HS-27A (cell line): Measurements from ENCODE around the gene RAG2.
"Not testable (repeated sequence)": the region's sequence is repeated elsewhere in the genome, so short reads cannot be mapped to it uniquely, and the experiment has no call there.

Source experiments
- DNase-seq: peaks from one replicate; pipeline ENCODE4 v3.0.0-alpha.2; 2012; ENCODE audit warnings: low read depth, missing footprints

The RAG2 gene

GRCh38 chr11:36600180-36600579, 2.1 kb upstream of the RAG2 start:
- no peak for DNase-seq

- no peak for DNase-seq
Observed at GRCh38 chr11:36596880-36597279, 1.2 kb downstream of the RAG2 start.

DNA sequence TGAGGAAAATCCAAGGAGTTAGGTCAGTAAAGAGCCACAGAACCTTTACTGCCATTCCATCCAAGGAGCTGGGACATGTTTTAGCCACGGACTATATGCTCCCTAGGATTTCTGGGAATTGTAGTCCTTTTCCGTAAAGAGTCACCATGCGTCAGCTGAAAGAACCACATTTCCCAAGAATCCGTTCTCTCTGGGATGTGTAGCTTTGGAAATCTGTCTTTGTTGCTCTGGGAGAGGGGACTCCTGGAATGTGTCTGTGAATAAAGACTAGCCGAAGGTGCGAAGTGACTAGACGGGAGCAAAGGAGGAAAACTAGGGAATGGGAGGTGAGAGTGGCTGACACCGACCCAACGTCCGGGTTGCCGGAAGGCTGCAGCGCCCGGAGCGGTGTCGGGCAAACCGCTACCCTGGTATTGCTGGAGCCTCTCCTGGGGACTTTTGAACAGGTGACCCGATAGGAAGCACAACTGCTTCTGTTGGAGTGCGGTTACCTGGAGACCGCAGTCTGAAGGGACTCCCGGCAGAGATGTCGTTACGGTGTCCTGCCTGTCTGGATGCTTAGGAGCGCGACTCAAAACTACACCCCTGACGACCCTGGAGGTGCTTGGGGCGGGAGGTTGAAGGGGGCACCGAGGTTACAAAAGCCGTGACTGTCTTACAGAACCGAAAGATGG, 3.6 kb downstream of the RAG2 start, which contains the start of gene IFTAP:
TSS of gene IFTAP (plus strand) at position 187 of the 674 bp plus-strand sequence. CDS start 15,602 bp downstream, outside the sequence.
- DNase-seq: peak; percentile 78

DNA sequence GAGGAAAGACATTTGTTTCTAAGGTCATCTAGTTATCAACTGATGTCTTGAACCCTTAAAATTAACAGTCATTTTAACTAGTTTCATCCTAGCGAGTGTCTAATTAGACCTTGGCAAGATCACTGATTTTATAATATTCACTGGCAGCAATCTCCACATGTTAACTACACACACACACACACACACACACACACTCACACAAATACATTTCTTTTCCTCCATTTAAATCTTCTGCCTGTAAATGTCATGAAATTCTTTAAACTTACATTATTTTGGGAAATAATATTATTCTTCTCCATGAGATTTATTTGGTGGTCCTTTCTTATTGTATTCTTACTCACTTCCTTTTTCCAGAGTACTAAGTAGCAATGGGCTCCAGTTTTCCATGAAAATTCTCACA, 6.6 kb downstream of the RAG2 start:
- no peak for DNase-seq

DNA sequence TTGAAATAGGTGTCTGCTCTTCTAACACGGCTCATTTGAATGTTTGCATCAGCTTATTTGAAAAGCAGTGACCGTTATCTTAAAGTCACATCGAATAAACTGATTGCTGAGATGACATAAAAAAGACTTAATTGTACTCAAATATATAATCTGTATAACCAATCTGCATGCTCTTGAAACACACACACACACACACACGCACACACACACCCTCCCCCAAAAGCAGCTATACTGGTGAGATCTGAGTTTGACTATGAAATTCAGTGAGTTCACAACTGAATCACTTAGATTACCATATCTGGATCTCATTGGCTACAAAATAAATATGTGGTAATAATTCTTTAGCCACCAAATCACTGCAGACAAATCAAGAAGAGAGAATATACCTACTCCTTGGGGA, 7.5 kb downstream of the RAG2 start:
- DNase-seq: no peak

GRCh38 chr11:36588099-36588498, 9.9 kb downstream of the RAG2 start:
- no peak for DNase-seq

DNA sequence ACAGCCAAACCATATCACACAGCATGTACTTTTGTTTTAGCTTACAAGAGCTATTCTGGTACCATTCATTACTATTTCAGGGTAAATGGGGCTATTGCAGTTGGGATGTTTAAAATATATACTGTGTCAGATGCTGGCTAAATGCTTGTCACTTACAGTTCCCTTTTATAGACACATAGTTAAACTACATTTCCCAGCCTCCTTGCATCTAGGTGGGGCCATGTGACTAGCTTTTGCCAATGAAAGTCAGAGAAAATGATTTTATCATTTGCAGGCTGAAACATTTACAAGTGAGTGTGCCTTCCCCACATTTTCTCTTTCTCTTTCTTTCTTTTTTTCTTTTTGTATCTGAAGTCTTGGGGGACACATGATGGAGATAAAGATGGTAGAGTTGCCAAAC, 11.5 kb downstream of the RAG2 start:
- no peak for DNase-seq

- DNase-seq: no peak
Observed at GRCh38 chr11:36583667-36584066, 14.4 kb downstream of the RAG2 start.

GRCh38 chr11:36581536-36581935, 16.5 kb downstream of the RAG2 start:
- no peak for DNase-seq

DNA sequence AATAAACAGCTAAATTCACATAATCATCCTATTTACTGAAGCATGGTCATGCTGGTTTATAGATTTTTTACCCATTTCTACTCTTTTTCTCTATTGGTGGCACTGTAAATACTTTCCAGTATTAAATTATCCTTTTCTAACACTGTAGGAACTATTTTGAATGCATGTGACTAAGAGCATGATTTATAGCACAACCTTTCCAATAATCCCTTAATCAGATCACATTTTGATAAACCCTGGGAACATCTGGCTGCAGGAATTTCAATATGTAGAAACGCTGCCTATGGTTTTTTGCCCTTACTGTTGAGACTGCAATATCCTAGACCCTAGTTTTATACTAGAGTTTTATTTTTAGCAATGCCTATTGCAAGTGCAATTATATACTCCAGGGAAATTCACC, 19.6 kb downstream of the RAG2 start:
- DNase-seq: no peak

- peak; percentile 57 for DNase-seq
Observed at GRCh38 chr11:36577859-36578258, 20.2 kb downstream of the RAG2 start.

DNA sequence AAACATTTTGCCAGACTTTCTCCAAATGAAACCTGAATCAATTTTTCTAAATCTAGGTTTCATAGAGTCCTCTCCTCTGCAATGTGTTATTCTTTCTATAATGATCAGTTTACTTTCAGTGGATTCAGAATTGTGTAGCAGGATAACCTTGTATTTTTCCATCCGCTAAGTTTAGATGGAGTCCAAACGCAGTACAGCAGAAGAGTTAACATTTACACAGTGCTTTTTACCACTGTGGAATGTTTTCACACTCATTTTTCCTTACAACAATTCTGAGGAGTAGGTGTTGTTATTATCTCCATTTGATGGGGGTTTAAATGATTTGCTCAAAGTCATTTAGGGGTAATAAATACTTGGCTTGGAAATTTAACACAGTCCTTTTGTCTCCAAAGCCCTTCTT, 20.7 kb downstream of the RAG2 start:
- DNase-seq: no peak

GRCh38 chr11:36574486-36574885, 23.6 kb downstream of the RAG2 start:
- no peak for DNase-seq

GRCh38 chr11:36569095-36569494, 28.9 kb downstream of the RAG2 start:
- no peak for DNase-seq

DNA sequence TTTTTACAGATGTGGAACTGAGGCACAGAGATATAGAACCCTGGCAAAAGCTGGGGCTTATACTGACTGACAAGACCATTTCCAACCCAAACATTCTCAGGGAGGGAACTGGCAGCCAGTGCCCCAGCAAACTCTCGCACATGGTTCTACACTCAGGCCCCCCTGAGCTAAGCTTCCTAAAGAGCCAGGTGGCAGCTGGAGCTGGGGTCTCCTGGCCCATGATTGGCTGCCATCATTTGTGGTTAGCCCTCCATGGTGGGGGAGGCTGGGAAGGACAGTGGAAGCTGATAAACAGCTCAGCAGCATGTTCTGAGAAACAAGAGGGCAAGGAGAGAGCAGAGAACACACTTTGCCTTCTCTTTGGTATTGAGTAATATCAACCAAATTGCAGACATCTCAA, 30.3 kb downstream of the RAG2 start, which contains the start of gene RAG1:
TSS of gene RAG1 (plus strand) at position 314 of the 400 bp plus-strand sequence. CDS start 5,298 bp downstream, outside the sequence.
- no peak for DNase-seq

DNA sequence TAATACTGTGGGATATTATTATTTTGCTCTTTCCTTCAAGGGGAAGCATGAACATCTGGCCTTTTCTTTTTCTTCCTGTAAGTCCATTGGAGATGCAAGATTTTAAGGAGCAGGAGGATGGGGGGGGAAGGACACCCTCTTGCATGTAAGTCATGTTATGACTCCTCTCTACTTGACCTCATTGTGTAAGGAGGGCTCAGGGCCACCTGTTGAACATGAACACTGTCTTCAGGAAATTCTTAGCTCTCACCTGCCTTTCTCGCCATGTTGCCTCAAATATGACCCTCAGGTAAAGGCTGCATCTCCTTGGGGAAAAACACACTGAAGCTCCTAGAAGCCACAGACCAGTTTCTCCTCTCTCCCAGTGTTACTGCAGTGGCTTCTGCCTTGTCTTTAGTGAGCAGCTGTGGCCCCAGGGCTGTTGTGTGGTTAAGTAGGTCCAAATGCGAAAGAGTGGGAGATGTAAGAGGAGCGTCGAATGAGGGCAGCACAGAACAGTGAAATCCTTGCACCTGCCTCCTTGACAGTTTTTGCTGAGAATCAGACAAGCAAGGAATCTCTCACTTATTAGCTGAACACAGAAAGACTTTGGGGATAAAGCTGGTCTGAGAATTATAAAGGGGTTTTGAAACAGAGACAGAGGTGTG, 31.5 kb downstream of the RAG2 start:
- no peak for DNase-seq

DNA sequence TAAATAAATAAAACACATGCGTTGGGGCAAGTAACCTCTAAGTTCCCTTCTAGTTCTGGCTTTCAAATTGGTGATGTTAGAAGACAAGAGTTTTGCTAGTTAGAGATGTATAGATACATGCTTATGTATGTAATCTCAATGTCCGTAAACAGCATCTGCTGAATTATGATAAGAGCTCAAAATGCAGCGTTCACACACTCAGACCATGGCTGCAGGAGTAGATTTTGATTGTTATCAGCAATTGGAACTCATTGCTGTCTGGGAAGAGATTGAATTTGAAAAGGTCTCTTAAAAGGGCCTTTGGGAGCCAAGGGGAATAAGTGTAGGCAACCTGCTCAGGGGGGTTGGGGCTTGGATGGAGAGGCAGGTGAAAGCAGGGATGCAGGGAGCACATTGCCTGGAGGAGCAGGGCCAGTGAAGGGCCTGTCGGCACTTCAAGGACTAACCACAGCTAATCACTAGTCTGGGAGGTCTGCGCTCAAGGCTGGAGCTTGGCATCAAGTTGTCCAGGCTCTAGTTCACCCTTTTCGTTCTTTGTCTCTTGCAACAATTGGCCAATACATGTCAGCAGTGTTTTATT, 32.9 kb downstream of the RAG2 start:
- DNase-seq: no peak

DNA sequence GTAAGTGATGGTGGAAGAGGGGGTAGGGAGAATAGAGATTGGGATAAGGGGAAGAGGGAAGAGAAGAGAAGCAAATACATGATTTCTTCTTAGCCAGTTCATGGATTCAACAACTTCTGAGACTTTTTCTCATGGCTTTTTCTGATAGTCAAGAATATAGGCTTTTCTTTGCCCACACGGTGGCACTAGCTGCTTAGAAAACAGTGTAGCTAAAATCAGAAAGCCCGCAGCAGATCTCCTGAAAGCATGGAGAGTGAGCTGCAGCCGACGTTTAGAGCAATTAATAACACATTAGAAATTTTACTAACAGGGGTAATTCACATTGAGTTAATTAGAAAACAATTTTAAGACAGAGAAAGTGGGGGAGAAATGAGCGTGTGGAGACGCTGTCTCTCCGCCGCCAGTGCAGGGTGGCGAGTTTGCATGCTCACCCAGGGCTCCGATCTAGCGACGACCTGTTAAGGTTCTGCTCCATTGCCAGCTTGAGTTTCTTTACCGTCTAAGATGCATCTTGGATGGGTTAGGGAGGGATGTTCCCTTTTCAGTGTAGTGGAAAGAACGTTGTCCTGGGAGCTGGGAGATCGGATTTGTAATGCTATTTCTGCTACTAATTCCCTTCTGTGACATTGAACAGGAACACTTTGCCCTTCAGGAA, 33.5 kb downstream of the RAG2 start:
- no peak for DNase-seq

DNA sequence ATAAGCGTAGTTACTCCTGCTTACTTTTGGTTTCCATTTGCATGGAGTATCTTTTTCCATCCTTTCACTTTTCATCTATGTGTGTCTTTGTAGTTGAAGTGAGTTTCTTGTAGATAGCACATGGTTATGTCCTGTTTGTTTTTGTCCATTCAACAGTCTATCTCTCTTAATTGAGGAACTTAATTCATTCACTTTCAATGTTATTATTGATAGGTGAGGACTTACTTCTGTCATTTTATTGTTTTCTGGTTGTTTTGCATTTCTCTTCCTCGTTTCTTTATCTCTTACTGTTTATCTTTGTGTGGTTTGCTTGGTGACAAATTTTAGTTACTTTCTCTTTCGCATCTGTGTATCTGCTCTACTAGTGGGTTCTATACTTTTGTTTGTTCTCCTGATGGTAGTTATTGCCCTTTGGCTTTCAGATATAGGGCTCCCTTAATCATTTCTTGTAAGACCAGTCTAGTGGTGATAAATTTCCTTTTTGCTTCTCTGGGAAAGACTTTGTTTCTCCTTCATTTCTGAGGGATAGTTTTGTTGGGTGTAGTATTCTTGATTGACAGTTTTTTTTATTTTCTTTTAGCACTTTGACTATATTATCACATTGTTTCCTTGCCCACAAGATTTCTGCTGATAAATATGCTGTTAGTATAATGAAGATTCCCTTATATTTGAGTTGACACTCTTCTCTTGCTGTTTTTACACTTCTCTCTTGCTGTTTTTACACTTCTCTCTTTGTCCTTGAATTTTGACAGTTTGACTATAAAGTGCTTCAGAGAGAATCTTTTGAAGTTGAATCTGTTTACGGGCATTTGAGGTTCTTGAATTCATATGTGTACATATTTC, 39.2 kb downstream of the RAG2 start:
- DNase-seq: no peak

- DNase-seq: no peak
Observed at GRCh38 chr11:36557991-36558390, 40.0 kb downstream of the RAG2 start.

GRCh38 chr11:36557390-36557789, 40.6 kb downstream of the RAG2 start:
- not testable (repeated sequence) for DNase-seq
